ENCODE data around the gene IGF2.

Gene IGF2

GRCh38 chr11:2143477-2143798, 4.2 kb upstream of the IGF2 start:
- DNase-seq (ENCODE audit: low read depth in 1 of 2, low spot score in 1 of 2), result no peak
- Histone ChIP-seq H3K27me3 (ENCODE audit: insufficient read depth, poor library complexity, severe bottlenecking) (peaks cover 79% of the 10 kb centered on the region), H3K4me3 (replicated peaks; ENCODE audit: insufficient read depth, low read length) (no peak overlapping the region), H3K27ac (replicated peaks) (no peak overlapping the region)
- no peak for TF ChIP-seq SPI1 (IDR thresholded peaks at IDR 0.05; ENCODE audit: borderline replicate concordance, low read depth)
- TF ChIP-seq, protein P1, sequence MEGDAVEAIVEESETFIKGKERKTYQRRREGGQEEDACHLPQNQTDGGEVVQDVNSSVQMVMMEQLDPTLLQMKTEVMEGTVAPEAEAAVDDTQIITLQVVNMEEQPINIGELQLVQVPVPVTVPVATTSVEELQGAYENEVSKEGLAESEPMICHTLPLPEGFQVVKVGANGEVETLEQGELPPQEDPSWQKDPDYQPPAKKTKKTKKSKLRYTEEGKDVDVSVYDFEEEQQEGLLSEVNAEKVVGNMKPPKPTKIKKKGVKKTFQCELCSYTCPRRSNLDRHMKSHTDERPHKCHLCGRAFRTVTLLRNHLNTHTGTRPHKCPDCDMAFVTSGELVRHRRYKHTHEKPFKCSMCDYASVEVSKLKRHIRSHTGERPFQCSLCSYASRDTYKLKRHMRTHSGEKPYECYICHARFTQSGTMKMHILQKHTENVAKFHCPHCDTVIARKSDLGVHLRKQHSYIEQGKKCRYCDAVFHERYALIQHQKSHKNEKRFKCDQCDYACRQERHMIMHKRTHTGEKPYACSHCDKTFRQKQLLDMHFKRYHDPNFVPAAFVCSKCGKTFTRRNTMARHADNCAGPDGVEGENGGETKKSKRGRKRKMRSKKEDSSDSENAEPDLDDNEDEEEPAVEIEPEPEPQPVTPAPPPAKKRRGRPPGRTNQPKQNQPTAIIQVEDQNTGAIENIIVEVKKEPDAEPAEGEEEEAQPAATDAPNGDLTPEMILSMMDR (IDR thresholded peaks at IDR 0.05; ENCODE audit: insufficient read depth, low read length), result no peak
- TF ChIP-seq REST (IDR thresholded peaks at IDR 0.05; ENCODE audit: insufficient replicate concordance, low read depth), result no peak
- TF ChIP-seq POLR2AphosphoS5 (IDR thresholded peaks at IDR 0.05; ENCODE audit: low read depth), result no peak
- TF ChIP-seq GABPA (IDR thresholded peaks at IDR 0.05; ENCODE audit: low read depth), result no peak

DNA sequence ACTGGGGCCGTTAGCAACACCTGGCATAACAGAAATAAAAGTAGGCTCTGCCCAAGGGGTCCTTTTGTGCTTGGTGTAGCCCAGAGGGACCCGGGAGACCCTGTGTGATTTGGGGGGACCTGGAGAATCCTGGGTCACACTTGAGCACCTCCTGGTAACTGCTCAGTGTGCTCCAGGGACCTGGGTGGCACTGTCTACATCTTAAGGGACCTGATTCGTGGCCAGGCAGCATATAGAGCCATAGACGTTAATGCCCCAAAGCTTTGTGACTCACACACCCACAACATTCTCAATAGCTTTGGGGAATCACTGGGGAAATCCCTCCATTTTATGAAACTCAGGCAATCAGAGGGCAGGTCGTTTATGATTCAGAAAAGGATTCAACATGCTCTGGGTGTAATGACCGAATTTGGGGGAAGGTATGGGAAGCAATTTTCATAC, 3.6 kb upstream of the IGF2 start:
- Histone ChIP-seq H3K27ac (replicated peaks) (no peak overlapping the region), H3K4me3 (replicated peaks; ENCODE audit: insufficient read depth, low read length) (no peak overlapping the region), H3K27me3 (ENCODE audit: insufficient read depth, poor library complexity, severe bottlenecking) (peaks cover 74% of the 10 kb centered on the region)
- DNase-seq (ENCODE audit: low read depth in 1 of 2, low spot score in 1 of 2), result no peak
- TF ChIP-seq, protein P1 (IDR thresholded peaks at IDR 0.05; ENCODE audit: insufficient read depth, low read length), result no peak
- no peak for TF ChIP-seq SPI1 (IDR thresholded peaks at IDR 0.05; ENCODE audit: borderline replicate concordance, low read depth)
- TF ChIP-seq GABPA (IDR thresholded peaks at IDR 0.05; ENCODE audit: low read depth), result no peak
- TF ChIP-seq REST (IDR thresholded peaks at IDR 0.05; ENCODE audit: insufficient replicate concordance, low read depth), result no peak
- TF ChIP-seq POLR2AphosphoS5 (IDR thresholded peaks at IDR 0.05; ENCODE audit: low read depth), result no peak

- no peak for DNase-seq (ENCODE audit: low read depth in 1 of 2, low spot score in 1 of 2)
- peaks cover 74% of the 10 kb centered on the region for H3K27me3 ChIP-seq (ENCODE audit: insufficient read depth, poor library complexity, severe bottlenecking)
- H3K4me3 ChIP-seq (replicated peaks; ENCODE audit: insufficient read depth, low read length), result no peak overlapping the region
- no peak overlapping the region for H3K27ac ChIP-seq (replicated peaks)
- TF ChIP-seq REST (IDR thresholded peaks at IDR 0.05; ENCODE audit: insufficient replicate concordance, low read depth), result no peak
- no peak for TF ChIP-seq GABPA (IDR thresholded peaks at IDR 0.05; ENCODE audit: low read depth)
- no peak for TF ChIP-seq SPI1 (IDR thresholded peaks at IDR 0.05; ENCODE audit: borderline replicate concordance, low read depth)
- TF ChIP-seq, protein P1 (IDR thresholded peaks at IDR 0.05; ENCODE audit: insufficient read depth, low read length), result no peak
- no peak for TF ChIP-seq POLR2AphosphoS5 (IDR thresholded peaks at IDR 0.05; ENCODE audit: low read depth)
These were observed 3.1 kb upstream of the IGF2 start for GRCh38 chr11:2142300-2142759.

All from HL-60 (cell line).